HG02763 (cell line): ENCODE data around the gene ZDHHC20.

Source experiments
- ATAC-seq: cut with Tn5 transposase; IDR thresholded peaks from one replicate; pipeline ENCODE4 v1.9.1; 2021; ENCODE audit warnings: mild to moderate bottlenecking, moderate library complexity; ENCODE audit not compliant: unreplicated experiment

The ZDHHC20 gene

GRCh38 chr13:21328201-21328600 is 130.9 kb downstream of the ZDHHC20 start:
- ATAC-seq = no peak

- no peak for ATAC-seq
These were observed 132.7 kb downstream of the ZDHHC20 start for GRCh38 chr13:21326155-21327031.

GRCh38 chr13:21324803-21325202 is 134.3 kb downstream of the ZDHHC20 start:
- no peak for ATAC-seq

GRCh38 chr13:21322988-21323387 is 136.1 kb downstream of the ZDHHC20 start:
- ATAC-seq = no peak
